OCI-LY7 (cell line): Measurements from ENCODE around the gene MGST2. TPM values are rescaled to one million over a fixed set of nuclear protein-coding genes. Genes with fewer than 3 reads are reported as not detected.

Source experiments
- BruUV-seq: library from RNA; stranded (reverse); fragments of 400-500 nt; replicated peaks from 2 replicates; lab custom pipeline; 2021; lab: Mats Ljungman, UMichigan
- CTCF ChIA-PET: fragments of 300-600 bp; sonication (Branson Sonifier 250); formaldehyde crosslinking; loops from one replicate; lab custom pipeline; 2022; ENCODE audit warnings: antibody characterized with exemption; ENCODE audit not compliant: unreplicated experiment; lab: Charles Lee
- POLR2A ChIA-PET: fragments of 300-600 bp; sonication (Branson Sonifier 250); formaldehyde crosslinking; loops from one replicate; lab custom pipeline; 2022; ENCODE audit warnings: antibody characterized with exemption; lab: Charles Lee
- DNase-seq: peaks from one replicate; pipeline ENCODE4 v3.0.0-alpha.2; 2015; ENCODE audit warnings: low spot score
- H2AFZ ChIP-seq: fragments of 200-600 bp; sonication (generic), shearing (Covaris generic); 2 replicates; pipeline ENCODE4 v1.6.1; 2014; ENCODE audit warnings: mild to moderate bottlenecking, antibody characterized with exemption, low read length, moderate library complexity
- H3K27ac ChIP-seq: fragments of 200-600 bp; sonication (generic); 2 replicates; pipeline ENCODE4 v1.5.1; 2014; ENCODE audit warnings: mixed run types, low read depth, mild to moderate bottlenecking, moderate library complexity, low read length, inconsistent platforms; ENCODE audit not compliant: poor library complexity, severe bottlenecking
- H3K36me3 ChIP-seq: fragments of 200-600 bp; sonication (generic); 2 replicates; pipeline ENCODE4 v1.6.1; 2014; ENCODE audit warnings: mild to moderate bottlenecking, antibody characterized with exemption, low read length, moderate library complexity, mixed read lengths; ENCODE audit not compliant: insufficient read depth
- H3K4me1 ChIP-seq: fragments of 200-600 bp; sonication (generic); 2 replicates; pipeline ENCODE4 v1.5.1; 2014; ENCODE audit warnings: mild to moderate bottlenecking, low read length; ENCODE audit not compliant: insufficient read depth, poor library complexity, severe bottlenecking
- H3K4me2 ChIP-seq: fragments of 200-600 bp; sonication (generic); 2 replicates; pipeline ENCODE4 v1.6.1; 2014; ENCODE audit warnings: mild to moderate bottlenecking, low read length
- H3K4me3 ChIP-seq: fragments of 200-600 bp; sonication (generic); 2 replicates; pipeline ENCODE4 v1.5.1; 2014; ENCODE audit warnings: mild to moderate bottlenecking, low read depth, low read length; ENCODE audit not compliant: poor library complexity, severe bottlenecking
- H3K79me2 ChIP-seq: fragments of 200-600 bp; sonication (generic); 2 replicates; pipeline ENCODE4 v1.6.1; 2016; ENCODE audit warnings: low read depth, mild to moderate bottlenecking, low read length, moderate library complexity, mixed read lengths; ENCODE audit not compliant: insufficient read depth
- H3K9me2 ChIP-seq: fragments of 200-600 bp; sonication (generic); 2 replicates; pipeline ENCODE4 v1.6.1; 2016; ENCODE audit warnings: mild to moderate bottlenecking, low read length, mixed read lengths; ENCODE audit not compliant: insufficient read depth
- H3K9me3 ChIP-seq: fragments of 200-600 bp; sonication (generic); 2 replicates; pipeline ENCODE4 v1.6.1; 2014; ENCODE audit warnings: mild to moderate bottlenecking, mixed run types, low read length, mixed read lengths
- H4K20me1 ChIP-seq: fragments of 200-600 bp; sonication (generic); 2 replicates; pipeline ENCODE4 v1.6.1; 2014; ENCODE audit warnings: mild to moderate bottlenecking, antibody characterized with exemption, low read length, moderate library complexity, mixed read lengths; ENCODE audit not compliant: insufficient read depth
- EZH2phosphoT487 ChIP-seq: fragments of 200-600 bp; sonication (generic); IDR thresholded peaks from 2 replicates; pipeline ENCODE4 v1.6.1; 2018; ENCODE audit warnings: low read depth, borderline replicate concordance, mild to moderate bottlenecking, mixed run types, antibody characterized with exemption, low read length, moderate library complexity, mixed read lengths
- intact Hi-C: fragments of 100-400 bp; cut with micrococcal nuclease; formaldehyde crosslinking; loops from one replicate; pipeline ENCODE4 v1.10.0; 2022; ENCODE audit not compliant: unreplicated experiment
- total RNA-seq, 2 experiments: library from RNA; depleted of rRNA in 1 of 2; stranded (reverse); fragments of >200 nt in 1 of 2; shearing (Covaris generic) in 1 of 2; gene quantifications; 2 replicates each; pipeline ENCODE4 v1.2.3, GENCODE V29; 2014 to 2022
- TF ChIP-seq, protein P1 (sequence below): fragments of 200-600 bp; sonication (generic); conservative IDR thresholded peaks from 2 replicates; pipeline ENCODE4 v1.5.1; 2014; ENCODE audit warnings: mild to moderate bottlenecking, antibody characterized with exemption, low read length, moderate library complexity, mixed read lengths

MGST2 gene
- total RNA-seq, 2 experiments from 2014 or later = 4.7 to 11.7 TPM

- H4K20me1 ChIP-seq = no peaks in the 10 kb centered on the region
- POLR2A ChIA-PET = interaction anchor here (0.6 to 1.1 kb wide), 3 partner anchors 9 to 82 kb away, joined by 3 to 5 read pairs (median 3); no protein-coding TSS in a partner anchor
- peak overlapping the region; percentile 33; the same call in 1 of the 2 replicates for H2AFZ ChIP-seq
- H3K79me2 ChIP-seq = no peaks in the 10 kb centered on the region
- peak overlapping the region; percentile 17; the same call in 1 of the 2 replicates for H3K4me2 ChIP-seq
- H3K9me3 ChIP-seq = no peaks in the 10 kb centered on the region
- peaks cover 5% of the 10 kb centered on the region for H3K4me1 ChIP-seq
- H3K4me3 ChIP-seq = no peak overlapping the region
- no TSS peak for BruUV-seq
- H3K27ac ChIP-seq = no peak overlapping the region
- CTCF ChIA-PET = no interaction called here
- no peaks in the 10 kb centered on the region for H3K9me2 ChIP-seq
- no peaks in the 10 kb centered on the region for H3K36me3 ChIP-seq
- TF ChIP-seq, protein P1, sequence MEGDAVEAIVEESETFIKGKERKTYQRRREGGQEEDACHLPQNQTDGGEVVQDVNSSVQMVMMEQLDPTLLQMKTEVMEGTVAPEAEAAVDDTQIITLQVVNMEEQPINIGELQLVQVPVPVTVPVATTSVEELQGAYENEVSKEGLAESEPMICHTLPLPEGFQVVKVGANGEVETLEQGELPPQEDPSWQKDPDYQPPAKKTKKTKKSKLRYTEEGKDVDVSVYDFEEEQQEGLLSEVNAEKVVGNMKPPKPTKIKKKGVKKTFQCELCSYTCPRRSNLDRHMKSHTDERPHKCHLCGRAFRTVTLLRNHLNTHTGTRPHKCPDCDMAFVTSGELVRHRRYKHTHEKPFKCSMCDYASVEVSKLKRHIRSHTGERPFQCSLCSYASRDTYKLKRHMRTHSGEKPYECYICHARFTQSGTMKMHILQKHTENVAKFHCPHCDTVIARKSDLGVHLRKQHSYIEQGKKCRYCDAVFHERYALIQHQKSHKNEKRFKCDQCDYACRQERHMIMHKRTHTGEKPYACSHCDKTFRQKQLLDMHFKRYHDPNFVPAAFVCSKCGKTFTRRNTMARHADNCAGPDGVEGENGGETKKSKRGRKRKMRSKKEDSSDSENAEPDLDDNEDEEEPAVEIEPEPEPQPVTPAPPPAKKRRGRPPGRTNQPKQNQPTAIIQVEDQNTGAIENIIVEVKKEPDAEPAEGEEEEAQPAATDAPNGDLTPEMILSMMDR = peak; percentile 96
- TF ChIP-seq EZH2phosphoT487 = no peak
- DNase-seq = peak; percentile 74
- intact Hi-C loops = loop anchor here (1.0 to 10.0 kb wide), 3 partner anchors 48 to 617 kb away; no protein-coding TSS in a partner anchor
These were observed 14.1 kb upstream of the MGST2 start for GRCh38 chr4:139651282-139652194.

DNA sequence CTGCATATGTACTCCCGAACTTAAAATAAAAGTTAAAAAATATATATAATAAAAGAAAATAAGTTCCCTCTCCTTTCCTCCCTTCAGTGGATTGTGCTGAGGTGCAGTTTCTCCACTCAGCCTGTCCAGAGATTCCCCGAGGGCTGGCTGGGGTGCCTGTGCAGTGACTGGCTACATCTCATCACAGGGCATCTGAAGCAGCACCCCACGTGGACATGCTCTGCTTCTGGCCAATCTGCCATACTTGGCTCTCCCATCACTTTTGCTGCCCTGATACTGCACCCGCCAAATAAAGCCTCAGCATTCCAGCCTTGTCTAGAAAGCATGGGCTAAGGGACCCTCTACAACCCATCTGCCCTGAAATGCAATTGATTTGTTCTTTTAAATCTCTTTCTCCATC lies 11.1 kb upstream of the MGST2 start:
- TF ChIP-seq, protein P1 = no peak
- no peak overlapping the region for H3K4me3 ChIP-seq
- ChIA-PET POLR2A (no interaction called here), CTCF (no interaction called here)
- intact Hi-C loops = loop anchor here (10.0 kb wide), 1 partner anchor 620 kb away; no protein-coding TSS in a partner anchor
- H2AFZ ChIP-seq = no peak overlapping the region
- no peaks in the 10 kb centered on the region for H4K20me1 ChIP-seq
- no peaks in the 10 kb centered on the region for H3K79me2 ChIP-seq
- H3K9me3 ChIP-seq = no peaks in the 10 kb centered on the region
- peaks cover 8% of the 10 kb centered on the region for H3K4me1 ChIP-seq
- H3K4me2 ChIP-seq = no peak overlapping the region
- H3K36me3 ChIP-seq = no peaks in the 10 kb centered on the region
- BruUV-seq = no TSS peak
- no peak overlapping the region for H3K27ac ChIP-seq
- DNase-seq = no peak
- H3K9me2 ChIP-seq = no peaks in the 10 kb centered on the region

DNA sequence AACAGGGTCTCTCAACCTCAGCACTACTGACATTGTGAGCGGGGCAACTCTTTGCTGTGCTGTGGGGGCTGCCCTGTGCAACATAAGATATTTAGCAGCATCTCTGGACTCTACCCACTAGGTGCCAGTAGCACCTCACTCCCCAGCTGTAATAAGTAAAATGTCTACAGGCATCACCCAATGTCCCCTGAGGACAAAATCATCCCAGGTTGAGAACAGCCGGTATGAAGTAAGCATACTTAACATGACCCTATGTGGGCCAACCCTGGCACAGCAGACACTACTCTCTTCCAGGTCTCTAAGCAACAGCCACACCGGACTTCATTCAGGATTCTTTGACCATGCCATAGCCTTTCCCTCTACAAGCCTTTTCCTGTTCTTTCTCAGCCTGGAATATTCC lies 10.5 kb upstream of the MGST2 start:
- H3K9me2 ChIP-seq = no peaks in the 10 kb centered on the region
- H3K4me3 ChIP-seq = no peak overlapping the region
- no peak overlapping the region for H3K4me2 ChIP-seq
- no peak overlapping the region for H3K27ac ChIP-seq
- no peaks in the 10 kb centered on the region for H3K79me2 ChIP-seq
- intact Hi-C loops = loop anchor here (5.0 to 10.0 kb wide), 3 partner anchors 238 to 707 kb away; no protein-coding TSS in a partner anchor
- H3K4me1 ChIP-seq = peaks cover 8% of the 10 kb centered on the region
- no TSS peak for BruUV-seq
- ChIA-PET POLR2A (no interaction called here), CTCF (no interaction called here)
- DNase-seq = peak; percentile 49
- no peaks in the 10 kb centered on the region for H3K9me3 ChIP-seq
- H4K20me1 ChIP-seq = no peaks in the 10 kb centered on the region
- TF ChIP-seq EZH2phosphoT487 = no peak
- TF ChIP-seq, protein P1 = peak; percentile 71
- H2AFZ ChIP-seq = no peak overlapping the region
- no peaks in the 10 kb centered on the region for H3K36me3 ChIP-seq
